NCI-H526 treated with DMSO at 0.1 percent for 48 hours (cell line): ENCODE data around the gene AUTS2.

Experiments used
- DNase-seq: peaks from one replicate; lab custom pipeline; 2025; lab: John Stamatoyannopoulos, UW

The AUTS2 gene

DNA sequence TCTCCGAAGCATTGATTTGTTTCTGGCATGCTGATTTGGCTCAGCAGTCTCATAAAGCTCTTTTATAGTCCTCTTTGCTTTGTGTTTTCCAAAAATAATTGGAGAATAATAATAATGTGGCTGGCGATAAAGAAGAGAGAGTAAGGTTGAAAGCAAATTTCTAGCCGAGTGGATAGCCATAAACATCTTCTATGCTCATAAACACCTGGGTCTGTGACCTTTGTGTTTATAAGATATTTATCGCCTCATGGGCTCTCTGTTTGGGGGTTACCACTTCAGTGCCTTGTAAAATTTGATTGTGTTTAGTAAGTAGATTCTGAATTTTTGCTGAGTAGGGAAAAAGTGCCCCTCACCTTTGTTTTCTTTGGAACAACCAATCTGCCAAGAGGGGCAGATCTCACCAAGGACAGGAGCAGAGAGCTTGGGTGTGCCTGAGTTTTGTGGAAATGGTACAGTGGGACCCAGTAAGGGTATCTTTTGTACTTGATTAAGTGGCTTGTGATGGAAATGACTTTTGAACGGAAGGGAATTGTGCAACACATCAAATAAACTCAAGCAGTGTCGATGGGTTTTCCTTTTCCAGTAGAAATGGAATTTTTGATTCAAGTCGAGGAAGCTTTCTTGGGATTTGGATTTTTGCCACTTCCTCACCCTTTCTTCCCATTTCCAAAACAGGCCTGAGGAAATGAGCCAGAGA, 220.5 kb downstream of the AUTS2 start:
- DNase-seq, result no peak

DNA sequence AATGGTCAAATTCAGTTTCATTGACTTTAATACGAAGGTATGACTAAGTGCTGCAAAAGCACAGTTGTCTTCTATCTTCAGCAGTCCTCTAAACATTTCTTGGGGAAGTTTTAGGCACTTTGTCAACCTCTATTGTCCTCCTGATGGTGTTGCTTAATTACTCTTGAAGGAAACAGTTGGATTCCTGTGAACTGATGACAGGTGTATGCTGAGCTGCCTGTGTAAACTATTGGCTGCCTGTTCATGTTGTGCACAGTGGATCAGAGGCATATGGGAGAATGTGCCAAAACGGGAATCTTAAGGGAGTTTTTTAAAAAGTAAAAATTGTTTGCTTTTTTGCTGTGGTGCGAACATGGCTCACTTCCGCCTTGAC, 221.0 kb downstream of the AUTS2 start:
- DNase-seq, result no peak

GRCh38 chr7:69820479-69821192, 222.4 kb downstream of the AUTS2 start:
- DNase-seq, result no peak

DNA sequence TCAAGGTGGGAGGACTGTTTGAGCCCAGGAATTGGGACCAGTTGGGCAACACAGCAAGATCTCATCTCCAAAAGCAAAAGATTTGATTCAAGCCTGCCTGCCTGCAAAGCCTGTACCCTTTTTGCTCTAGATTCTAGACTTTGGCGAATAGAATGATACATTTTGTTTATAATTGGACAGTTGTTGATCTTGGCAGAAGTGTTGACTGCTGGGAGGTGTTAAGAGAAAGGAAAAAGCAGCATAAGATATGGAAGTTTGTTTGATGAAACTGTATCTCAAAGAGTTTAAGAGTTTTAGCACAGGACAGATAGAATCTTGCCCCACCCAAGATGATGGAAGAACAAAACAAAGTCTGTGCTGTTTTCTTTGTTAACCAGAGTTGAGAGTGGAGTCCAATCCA, 224.1 kb downstream of the AUTS2 start:
- no peak for DNase-seq

GRCh38 chr7:69823151-69823744, 225.0 kb downstream of the AUTS2 start:
- DNase-seq, result no peak

DNA sequence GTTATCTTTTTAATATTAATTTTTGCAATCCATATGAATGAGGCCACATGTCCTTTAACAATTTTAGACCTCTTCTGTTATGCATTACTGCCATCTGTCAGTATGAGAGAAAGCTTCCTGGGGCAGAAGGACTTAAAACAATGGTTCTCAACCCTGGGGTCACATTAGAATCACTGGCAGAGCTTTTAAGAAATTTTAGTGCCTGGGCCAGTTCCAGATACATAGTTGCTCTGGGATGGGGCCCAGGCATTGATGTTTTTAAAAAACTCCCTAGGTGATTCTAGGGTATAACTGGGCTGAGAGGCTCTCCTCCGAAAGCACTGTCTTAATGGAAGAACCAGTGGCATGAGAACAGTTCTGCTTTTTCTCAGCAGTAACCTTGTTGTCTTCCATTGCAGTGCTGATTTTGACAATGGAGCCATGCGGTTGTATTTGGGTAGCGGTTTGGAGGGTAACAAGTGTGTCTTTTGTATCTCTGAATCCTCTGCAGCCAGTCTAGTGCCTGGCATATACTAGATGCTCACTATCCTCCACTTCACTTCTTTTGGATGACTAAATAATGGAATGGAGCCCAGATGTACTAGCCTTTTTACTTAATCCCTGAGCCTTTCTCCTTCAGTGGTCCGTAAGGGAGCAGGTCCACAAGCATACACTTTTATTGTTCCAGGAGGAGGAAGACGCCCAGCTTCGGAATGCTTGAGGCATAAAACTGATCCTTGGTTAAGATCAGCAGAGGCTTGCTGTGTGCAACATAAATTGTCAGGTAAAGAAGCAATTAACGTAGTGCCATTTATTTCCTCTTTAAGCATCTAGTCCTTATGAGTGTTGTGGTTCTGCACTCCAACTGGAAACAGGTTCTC, 227.1 kb downstream of the AUTS2 start:
- DNase-seq, result no peak

DNA sequence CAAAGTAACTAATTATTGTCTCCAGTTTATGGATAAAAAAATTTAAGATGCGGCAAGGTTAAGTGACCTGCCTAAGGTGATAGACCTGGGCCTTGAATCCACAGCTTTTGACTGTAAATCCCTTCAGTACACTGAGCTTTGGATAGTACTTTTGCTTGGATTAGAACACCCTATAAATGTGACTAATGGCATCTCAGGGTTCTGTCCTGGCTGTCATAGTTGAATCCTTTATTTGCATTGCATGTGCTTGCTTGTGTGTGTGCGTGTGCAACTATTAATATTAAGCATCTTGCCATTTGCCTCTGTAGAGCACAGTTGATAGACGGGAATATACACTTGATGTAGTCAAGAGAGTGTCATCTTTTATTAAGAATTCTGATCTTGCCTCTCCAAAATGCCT, 228.0 kb downstream of the AUTS2 start:
- no peak for DNase-seq

GRCh38 chr7:69827140-69827539, 228.9 kb downstream of the AUTS2 start:
- DNase-seq, result no peak

DNA sequence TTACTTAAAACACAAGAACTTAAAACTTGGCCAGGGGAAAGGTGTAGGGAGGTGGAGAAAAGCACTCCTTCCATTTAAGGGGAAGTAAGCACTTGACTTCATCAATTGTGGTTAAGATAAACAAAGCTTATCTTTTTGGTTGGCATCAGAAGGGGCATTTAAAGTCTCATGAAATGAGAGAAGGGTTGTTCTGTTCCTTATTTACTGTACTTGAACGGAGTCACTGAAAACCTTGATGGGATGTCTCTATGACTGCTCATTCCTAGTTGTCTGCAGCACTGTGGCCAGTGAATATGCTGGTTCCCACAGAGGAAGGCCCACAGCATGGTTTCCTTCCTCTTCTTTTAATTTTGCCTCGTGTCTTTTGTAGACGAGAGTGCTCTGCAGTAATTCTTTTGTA, 229.3 kb downstream of the AUTS2 start:
- DNase-seq, result no peak

- no peak for DNase-seq
Observed at GRCh38 chr7:69832356-69832755, 234.1 kb downstream of the AUTS2 start.

DNA sequence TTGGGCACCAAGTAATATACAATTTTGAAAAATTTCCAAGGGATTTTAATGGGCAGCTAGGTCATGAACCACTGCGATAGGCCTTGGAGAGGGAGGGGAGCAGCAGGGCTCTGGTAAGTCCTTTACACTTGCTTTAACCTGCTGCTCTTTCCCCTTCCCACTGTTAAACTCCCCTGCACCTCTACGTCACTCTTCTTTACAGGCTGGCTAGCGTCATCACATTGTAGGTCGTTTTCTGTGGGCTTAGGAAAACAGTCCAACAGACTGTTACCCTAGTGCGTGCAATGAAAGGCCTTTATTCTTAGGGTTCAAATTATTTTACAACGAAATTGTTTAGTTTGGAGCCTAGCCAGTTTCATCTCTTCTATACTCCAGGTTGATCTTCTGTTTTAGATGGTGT, 235.7 kb downstream of the AUTS2 start:
- no peak for DNase-seq

GRCh38 chr7:69836702-69837101, 238.4 kb downstream of the AUTS2 start:
- DNase-seq, result no peak

DNA sequence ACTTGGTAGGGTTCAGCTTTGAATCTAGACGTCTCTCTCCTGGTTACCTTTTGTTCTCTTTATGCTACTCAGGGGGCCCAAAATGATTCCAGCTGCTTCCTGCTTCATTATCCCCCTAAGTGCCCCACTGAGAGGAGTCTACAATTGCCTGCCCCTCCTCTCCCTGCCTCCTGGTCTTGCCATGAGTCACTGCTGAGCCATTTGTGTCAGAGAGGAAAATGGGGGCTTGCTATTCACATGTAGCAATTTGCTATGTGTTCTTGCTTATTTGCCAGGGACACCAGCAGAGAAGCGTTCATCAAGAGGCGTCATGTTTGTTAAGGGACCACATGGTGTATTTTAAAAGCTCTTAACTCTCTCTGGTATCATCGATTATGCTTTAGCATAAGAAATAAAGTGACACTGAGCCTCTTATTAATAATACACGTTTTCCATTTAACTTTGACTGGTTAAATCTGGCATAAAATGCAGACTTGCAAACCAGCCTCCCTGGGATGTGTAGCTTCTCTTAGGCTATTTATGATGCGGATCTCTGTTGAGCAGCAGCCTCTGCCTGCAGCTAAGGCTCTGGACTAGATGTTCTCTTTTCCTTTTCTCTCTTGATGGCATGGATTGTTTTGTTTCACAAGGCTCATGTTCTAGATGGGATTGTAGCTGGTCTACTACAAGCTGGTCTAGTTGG, 239.3 kb downstream of the AUTS2 start:
- no peak for DNase-seq

DNA sequence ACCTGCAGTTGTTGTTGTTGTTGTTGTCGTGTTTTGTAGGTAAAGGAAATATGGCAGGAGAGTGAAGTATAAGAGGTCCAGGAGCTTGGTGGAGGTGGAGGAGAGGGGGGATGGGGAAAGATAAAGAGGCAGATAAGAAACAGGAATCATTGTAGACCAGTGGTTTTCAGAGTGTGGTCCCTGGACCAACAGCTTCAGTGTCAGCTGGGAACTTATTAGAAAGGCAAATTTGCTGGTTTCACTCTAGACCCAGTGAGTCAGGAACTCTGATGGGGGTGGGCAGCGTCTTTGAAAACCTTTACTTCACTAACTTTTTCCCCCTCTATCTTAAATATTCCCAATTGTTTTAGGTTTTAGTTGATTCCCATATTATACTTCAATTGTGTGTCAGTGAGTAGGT, 241.5 kb downstream of the AUTS2 start:
- DNase-seq, result peak; percentile 67

DNA sequence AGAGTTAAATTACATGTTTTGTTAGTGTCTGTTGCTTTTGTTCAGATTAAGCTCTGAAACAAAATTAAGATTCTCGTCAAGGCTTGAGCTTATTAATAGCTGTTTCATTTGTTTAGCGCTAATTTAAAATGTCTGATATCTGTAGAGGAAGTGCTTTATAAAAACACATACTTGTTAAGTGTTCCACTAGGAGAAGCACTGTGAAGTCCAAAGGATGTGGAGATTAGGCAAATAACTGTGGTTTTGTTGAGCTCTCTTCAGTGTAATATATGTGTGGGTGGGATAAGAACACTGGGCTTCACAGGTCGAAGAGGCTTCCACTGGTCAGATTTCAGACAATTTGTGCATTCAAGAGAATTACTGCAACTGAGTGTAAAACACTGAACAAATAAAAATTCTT, 242.0 kb downstream of the AUTS2 start:
- peak; percentile 57 for DNase-seq

- DNase-seq, result no peak
Observed at GRCh38 chr7:69843653-69844052, 245.4 kb downstream of the AUTS2 start.

DNA sequence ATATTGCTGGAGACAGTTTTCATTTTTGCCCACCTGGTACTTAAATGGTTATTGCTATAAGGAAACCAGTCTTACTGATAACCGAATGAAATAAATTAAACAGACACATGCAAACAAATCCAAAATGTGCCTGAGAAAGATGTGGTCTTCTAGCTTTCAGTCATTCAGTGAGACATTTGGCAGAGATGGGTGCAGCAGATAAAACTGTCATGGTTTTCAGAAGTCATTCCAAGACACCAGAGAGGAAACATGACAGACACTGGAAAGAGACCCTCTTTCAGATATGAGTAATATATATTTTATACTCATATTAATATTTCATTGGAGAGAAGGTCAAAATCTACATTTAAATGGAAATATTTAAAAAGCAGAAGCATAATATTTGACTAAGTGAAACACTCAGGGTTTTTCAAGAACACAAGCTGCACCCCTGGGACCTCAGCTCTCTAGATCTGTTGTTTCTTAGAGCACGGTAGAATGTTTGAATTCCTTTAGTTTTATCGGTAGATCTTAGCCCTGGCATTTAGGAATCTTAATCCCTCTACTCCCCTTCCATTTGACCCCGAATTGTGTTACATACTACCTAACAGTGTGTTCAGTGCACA, 246.1 kb downstream of the AUTS2 start:
- DNase-seq, result no peak

GRCh38 chr7:69845721-69846495, 247.6 kb downstream of the AUTS2 start:
- no peak for DNase-seq

DNA sequence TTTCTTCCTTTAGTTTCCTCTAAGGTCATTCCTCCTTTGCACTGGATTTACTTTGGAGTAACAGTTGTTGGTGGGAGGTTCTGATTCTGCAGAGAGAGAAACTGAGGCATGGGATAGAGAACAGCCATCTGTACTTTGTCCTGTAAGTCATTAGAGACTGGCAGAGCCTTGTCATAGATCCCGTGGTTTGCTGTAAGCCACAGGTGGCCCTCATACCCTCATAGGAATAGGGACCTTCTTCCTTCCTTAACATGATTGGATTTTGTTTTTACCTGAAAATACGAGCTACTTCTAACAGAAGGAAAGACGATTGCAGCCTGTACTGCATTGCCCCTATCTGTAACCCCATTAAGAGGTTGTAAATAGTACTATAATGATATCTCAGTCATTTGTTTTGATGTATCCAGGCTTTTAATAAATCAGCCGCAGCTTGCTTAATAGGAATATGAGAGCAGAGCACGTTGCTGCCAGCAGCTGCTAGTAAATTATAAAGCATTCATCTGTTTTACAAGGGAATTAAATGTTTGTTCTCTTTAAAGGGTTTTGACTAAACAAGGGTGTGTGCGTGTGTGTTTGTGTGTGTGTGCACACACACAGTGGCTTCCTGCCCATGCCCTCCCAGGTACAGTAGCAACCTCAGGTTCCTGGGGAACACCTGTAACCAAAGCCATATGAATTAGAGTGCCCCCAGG, 249.8 kb downstream of the AUTS2 start:
- peak; percentile 89 for DNase-seq

DNA sequence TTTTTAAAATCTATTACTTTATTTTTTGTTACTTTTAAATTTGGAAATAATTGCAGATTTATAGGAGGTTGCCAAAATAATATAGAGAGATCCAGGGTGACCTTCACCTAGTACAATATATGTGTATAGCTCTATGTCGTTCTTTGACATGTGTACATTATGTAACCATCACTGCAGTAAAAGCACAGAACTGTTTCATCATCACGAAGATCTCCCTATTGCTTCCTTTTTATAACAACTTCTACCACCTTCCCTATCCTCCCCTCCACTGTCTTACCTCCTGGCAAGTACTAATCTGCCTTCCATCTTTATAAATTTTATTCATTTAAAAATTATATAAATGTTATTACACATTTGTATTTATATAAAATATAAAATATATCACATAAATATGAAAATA, 251.0 kb downstream of the AUTS2 start:
- DNase-seq, result no peak
